Fibroblast of pulmonary artery (primary cell): Measurements from ENCODE around the gene IRS2.

Experiments used
- DNase-seq: peaks from one replicate; pipeline ENCODE4 v3.0.0-alpha.2; 2010; ENCODE audit warnings: low read depth
- H3K4me3 ChIP-seq: replicated peaks from 2 replicates; pipeline ENCODE4 v1.5.1; 2011; ENCODE audit warnings: low read depth, mild to moderate bottlenecking, control low read depth, low read length, moderate library complexity
- CTCF ChIP-seq: IDR thresholded peaks from 2 replicates; pipeline ENCODE4 v1.5.1; 2011; ENCODE audit warnings: mild to moderate bottlenecking, control low read depth, low read length, inconsistent platforms; ENCODE audit errors: missing control alignments

IRS2 gene

DNA sequence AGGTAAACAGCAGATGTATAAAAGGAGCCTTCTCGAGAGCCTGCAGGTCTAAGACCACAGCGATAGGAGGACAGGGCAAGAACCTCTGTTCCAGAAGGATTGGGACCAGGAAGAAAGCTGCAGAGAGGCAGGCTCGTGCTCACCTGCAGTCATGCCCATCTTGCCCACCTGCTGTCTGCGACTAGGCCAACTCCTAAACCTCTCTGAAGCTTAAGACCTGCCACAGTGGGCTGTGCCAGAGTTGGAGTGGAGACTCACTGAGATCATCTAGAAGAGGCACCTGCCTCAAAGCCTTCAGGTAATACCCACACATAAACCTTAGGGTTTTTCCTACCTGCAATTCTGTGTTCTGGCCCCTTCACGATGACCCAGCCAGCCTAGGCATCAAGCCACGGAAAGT is 68.7 kb downstream of the IRS2 start:
- no peak for DNase-seq
- TF ChIP-seq CTCF = no peak
- no peak overlapping the region for H3K4me3 ChIP-seq

- peak; percentile 58 for DNase-seq
- no peak for TF ChIP-seq CTCF
- no peak overlapping the region for H3K4me3 ChIP-seq
Observed at GRCh38 chr13:109715902-109716301, 70.5 kb downstream of the IRS2 start.

GRCh38 chr13:109713681-109714080 is 72.7 kb downstream of the IRS2 start:
- no peak for DNase-seq
- no peak overlapping the region for H3K4me3 ChIP-seq
- TF ChIP-seq CTCF = no peak

DNA sequence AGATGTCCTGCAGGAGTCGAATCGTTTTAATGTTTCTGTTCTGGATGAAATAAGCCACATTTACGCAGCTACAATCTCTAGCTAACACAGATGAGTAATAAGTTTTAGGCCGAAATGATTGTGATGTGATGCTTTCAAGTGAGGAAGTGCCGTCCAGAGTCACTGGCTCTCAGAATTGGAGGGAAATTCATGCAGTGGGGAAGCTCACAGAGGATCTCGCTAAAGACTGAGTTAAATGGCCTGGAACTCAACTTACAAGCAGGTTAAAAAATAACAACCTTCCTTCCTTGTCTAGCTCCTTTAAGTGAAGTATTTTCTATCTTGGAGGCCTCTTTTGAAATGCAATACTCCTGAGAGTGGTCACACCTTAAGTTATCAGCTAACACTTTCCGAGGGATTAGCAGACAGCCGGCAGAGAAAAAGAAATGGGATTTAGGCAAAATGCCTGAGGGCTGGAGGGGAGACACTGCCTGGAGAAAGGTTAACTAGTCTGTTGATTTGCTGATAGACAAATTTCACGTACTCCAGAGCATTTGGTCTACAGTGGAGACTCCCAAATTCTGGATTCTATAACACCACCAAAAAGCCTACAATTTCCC is 74.2 kb downstream of the IRS2 start:
- H3K4me3 ChIP-seq = no peak overlapping the region
- no peak for DNase-seq
- no peak for TF ChIP-seq CTCF

DNA sequence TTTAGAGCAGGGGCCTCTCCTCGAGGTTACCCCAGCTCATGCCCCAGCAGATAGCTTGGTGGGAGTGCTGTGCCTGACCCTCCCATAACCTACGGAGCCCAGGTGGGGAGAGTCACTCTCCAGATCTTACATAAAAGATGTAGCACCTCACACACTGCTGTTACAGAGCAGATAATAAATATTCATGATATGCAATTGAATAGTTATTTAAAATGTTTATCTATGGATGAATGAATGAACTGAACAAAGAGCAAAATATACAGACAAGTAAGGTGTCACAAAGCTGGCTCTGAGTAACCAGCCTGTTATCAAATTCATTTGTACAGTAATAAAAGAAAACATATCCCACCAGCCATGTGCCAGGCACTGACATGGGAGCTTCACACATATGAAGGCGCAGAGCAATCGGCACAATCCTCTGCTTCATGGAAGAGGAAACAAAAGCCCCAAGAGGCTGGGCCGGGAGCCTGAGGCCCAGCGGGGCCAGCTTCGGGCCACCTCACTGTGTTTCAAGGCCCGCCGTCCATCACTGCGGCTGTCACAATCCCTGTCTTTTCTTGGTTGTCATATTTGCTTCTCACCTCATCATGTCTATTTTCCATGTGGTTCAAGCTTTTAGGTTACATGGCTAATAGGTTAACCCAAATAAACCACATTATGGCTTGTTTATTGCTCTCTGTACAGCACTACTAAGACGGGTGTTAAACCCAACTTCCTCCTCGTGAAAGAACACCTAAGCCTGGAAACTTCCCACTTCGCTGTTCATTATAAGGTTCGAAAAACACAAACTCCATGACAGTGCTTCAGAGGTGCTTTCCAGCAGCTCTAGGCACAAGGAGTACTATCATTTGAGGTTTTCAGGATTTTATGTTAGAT is 78.4 kb downstream of the IRS2 start:
- TF ChIP-seq CTCF = no peak
- no peak overlapping the region for H3K4me3 ChIP-seq
- no peak for DNase-seq

DNA sequence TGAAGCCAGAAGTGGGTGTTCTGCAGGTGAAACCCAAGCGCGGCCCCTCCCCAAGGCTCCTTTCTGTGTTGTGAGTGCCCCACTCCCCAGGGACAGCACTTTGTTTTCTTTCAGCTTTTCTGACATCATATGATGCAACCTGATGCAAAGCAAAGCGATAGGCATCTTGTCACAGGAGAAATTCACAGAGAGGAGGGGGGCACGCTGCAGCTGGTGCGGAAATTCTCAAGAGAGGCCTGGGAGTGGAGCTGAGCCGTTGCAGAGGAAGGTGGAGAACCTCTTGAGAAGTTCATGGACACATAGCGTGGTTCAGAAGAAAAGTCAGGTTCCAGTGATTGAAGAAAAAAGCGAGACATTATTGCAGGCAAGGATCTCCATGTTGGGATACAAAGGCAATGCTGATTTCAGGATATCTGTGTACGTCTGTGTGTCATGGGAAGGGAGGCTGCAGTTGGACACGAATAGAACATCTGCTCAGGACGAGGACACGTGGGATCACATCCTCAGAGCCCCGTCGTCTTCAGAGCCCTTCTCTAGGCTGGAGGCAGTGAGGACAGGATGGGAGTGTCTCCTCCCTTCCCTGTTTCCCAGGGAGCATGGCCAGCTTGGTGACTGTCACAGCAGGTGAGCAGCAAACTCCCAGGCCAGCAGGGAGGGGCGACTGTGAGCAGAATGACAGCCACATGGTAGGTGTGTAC is 79.2 kb downstream of the IRS2 start:
- TF ChIP-seq CTCF = no peak
- no peak for DNase-seq
- H3K4me3 ChIP-seq = no peak overlapping the region
